NCI-H1105 (cell line): Measurements from ENCODE around the gene CASP10.

Experiments
- DNase-seq: peaks from one replicate; lab custom pipeline; 2025; lab: John Stamatoyannopoulos, UW

The CASP10 gene

DNA sequence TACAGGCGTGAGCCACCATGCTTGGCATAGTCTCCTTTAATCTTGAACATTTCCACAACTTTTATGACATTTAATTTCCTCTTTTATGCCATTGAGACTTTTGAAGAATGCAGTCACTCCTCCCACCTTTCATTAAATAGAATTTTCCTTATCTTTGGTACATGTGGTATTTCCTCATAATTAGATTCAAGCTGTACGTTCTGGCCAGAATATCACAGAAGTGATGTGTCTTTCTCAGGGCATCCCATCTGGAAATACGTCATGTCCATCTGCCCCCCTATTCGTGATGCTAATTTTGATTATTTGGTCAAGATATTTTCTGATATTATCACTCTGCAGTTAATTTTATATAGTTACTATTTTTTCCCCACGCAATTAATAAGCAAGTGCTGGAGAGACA, 16.9 kb downstream of the CASP10 start:
- DNase-seq, result no peak

DNA sequence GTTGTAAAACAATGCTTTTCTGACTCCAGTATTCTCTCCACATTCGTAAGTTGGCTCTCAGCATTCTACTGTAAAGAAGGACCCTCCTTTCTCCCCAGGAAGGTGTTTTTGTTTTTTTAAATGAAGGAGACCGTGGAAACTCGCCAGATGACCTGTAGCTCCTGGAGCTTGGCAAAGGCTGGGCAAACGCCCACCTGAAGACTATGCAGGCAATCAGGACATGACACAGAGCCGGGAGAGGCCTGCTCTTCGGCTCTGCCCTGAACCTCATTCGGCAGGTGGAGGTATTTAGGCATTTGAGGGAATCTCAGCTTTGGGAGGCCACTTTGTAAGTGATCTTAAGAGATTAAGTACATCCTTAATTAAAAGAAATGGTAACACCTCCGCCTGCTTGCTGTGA, 17.4 kb downstream of the CASP10 start:
- no peak for DNase-seq

DNA sequence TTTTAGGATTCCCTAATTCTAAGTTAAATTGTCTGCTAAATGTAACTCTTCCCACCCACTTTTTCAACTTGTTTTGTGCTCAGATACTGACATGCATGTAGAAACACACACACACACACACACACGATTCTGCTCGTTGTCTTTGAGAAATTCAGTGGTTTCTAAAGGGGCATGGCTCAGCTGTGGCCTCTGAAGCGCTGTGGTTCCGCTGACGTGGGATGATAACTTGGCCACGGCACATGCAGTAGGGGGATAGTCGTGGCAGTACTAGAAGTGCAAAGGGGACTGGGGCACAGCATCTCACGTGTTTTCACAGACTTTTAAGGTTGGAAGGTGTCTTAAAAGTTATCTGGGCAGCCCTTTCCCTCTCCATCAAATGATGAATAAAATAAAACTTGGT, 18.4 kb downstream of the CASP10 start:
- no peak for DNase-seq

DNA sequence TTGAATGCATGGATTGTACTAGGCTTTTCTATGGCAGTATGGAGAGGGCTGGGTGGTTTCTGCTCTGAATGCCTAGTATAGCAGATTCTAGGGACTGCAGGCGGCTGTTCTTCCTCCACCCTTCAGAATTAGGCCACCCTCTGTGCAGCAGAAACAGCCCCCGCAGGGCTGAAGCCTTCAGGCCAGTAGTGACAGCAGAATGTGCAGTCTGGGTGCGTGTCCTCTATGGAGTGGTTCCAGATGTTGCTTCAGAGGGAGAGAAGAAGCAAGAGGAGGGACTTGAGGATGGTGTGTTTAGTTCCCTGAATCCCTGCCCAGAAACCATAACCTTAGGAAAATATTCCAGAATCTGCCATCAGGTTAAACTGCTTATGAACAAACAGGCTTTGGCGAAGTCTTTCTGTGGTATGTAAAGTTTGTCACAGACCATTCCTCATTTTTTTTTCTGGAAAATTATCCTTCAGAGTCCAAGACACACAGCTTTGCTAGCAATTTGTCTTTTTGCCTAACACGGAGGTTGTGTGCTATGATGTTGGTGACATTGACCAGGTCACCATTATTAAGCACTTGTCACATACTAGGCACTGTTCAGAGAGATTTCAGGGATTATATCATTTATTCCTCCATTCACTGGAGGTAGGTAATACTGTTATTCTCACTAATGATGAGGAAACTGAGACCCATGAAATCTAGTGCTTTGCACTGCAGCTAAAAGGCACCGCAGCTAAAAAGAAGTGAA, 21.1 kb downstream of the CASP10 start:
- DNase-seq, result no peak

DNA sequence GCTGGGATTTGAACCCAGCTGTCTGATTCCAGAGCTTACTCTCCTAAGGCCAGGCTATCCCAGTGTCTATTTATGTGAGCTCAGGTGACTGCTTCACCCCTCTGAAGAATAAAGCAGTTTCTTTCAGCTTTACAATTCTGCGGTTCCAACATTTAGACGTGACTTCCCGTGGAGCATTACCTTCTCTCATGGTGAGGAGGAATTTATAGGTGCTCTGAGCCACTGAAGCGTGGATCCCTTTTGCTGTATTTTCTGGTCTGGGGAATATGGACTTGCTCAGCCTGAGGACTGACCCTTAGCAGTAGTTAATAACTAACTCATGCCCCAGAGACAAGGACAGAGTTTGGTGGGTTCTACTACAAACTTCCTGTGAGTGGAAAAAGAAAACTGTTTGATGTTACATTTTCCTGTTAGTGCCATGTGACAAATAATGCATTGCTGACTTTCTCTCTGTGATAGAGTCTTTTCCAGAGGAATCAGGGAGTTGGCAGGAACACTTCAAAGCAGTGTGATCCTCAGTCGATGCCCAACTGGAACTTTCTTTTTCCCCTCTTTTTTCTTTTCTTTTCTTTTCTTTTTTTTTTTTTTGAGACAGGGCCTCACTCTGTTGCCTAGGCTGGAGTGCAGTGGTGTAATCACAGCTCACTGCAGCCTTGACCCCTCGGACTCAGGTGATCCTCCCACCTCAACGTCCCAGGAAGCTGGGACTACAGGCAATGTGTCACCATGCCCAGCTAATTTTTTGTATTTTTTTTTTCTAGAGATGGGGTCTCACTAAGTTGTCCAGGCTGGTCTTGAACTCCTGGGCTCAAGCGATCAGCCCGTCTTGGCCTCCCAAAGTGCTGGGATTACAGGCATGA, 21.9 kb downstream of the CASP10 start:
- no peak for DNase-seq

DNA sequence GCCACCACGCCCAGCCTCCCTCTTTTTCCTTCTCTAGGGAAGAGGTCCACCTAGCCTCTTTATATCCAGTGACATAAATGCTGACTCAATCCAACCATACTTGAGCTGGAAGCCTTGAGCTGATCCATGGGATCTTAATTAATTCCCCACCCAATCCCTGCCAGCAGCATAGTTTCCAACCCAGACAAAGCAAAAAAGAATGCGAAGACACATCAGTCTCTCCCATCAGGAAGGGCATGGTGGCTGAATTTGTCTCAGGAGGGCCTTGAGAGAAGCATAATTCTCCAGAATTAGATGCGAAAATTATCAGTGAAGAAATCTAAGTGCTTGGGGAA, 22.5 kb downstream of the CASP10 start:
- DNase-seq, result no peak

DNA sequence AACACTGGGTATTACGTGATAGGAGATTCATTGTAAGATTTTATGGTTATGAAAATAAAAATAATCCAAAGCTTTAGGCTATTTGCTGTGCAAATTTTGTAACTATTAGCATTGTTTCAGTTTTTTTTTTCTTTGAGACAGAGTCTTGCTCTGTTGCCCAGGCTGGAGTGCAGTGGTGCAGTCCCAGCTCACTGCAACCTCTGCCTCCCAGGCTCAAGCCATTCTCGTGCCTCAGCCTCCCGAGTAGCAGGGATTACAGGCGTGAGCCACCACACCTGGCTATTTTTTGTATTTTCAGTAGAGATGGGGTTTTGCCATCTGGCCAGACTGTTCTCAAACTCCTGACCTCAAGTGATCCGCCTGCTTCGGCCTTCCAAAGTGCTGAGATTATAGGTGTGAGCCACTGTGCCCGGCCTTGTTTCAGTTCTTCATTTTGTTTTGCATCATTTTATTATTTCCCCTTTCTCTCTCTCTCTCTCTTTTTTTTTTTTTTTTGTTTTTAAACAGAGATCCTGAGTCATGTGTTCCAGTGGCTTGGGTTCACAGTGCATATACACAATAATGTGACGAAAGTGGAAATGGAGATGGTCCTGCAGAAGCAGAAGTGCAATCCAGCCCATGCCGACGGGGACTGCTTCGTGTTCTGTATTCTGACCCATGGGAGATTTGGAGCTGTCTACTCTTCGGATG, 25.8 kb downstream of the CASP10 start:
- no peak for DNase-seq

DNA sequence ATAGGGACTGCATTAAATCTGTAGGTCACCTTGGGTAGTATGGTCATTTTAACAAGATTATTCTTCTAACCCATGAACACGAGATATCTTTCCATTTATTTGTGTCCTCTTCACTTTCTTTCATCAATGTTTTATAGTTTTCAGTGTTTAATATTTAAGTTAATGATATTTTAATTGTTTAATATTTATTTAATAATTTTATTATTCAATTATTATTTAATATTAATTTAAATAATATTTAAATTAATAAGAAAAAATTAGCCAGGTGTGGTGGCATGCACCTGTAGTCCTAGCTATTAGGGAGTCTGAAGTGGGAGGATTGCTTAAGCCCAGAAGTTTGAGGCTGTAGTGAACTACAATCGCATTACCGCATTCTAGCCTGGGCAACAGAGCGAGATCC, 33.0 kb downstream of the CASP10 start:
- DNase-seq, result no peak

DNA sequence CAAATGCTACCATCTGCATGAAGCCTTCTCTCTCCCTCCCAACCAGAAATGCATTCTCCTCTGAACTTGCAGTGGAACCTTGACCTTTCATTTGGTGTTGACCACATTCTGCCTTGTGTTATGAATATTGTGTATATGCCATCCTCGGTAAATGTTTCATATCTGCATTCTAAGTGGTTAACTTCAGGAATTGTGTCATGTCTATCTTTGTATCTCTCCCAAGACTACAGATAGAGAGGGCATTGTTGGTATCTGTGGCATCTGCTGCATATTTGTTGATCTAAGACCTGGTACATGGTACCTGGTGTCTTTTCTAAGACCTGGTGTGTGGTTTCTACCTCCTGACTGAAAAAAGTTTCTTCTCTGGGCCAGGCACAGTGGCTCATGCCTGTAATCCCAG, 34.0 kb downstream of the CASP10 start:
- no peak for DNase-seq

DNA sequence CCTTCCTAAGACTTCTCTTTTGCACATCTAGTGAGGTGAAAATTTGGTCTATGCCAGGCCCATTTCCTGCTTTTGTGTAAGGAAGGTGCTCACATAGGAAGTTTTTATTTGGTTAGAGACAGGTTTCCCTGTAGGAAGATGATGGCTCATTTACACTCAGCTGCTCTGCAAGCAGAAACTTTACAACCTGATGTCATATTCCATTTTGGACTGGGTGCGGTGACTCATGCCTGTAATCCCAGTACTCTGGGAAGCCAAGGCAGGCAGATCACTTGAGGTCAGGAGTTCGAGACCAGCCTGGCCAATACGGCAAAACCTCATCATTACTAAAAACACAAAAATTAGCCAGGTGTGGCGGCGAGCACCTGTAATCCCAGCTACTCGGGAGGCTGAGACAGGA, 35.8 kb downstream of the CASP10 start:
- DNase-seq, result no peak

DNA sequence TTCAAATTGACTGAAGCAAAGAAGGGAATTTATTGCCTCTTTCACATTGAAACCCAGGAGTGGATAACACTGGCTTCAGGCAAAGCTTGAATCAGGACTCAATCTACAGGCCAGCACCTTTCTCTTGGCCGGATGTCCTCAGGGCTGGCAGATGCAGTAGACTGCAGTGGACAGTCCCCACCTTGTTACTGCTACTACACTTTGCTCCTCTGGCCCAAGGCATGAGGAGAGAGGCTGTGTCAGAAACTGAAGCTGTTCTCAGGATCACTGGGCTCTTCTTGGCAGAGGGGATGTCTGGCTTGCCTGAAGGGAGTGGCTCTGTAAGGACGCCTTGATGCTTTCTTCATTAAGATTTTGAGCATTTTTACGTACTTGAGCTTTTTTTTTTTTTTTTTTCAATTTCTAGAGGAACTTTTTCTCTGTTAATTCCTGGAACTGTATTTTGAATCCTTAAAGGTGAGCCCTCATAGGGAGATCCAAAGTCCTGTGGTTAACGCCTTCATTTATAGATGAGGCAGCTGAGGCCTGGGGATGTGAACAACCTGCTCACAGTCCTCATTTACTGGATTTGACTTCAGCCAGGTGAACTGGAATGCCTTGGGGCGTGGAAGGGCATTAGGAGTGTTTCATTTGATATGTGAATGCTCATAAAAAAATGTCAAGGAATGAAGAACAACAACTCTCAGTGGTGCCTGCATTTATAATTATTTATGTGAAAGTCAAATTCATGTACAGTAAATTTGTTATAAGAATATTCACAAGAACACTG, 36.6 kb downstream of the CASP10 start:
- DNase-seq, result no peak

DNA sequence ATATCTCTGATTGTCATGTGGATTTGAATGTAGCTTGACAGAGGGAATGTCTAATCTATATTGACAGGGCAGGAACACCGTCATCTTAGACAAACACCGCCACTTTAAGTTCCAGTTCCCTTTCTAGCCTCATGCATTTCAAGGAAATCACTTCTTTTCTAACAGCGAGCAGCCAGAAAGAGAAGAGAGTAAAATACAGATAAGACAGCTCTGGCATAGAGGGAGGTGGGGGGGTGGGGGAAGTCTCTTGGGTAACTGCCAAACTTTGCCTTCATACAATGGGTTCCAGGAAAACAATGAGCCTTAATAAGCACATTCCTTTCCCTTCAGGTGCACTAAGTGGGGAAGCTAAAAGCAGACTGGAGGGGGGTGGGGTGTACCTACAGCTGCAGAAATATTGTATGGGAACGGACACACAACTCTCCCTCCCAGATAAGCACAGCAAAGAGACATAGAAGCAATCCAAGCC, 37.2 kb downstream of the CASP10 start:
- peak; percentile 45 for DNase-seq

DNA sequence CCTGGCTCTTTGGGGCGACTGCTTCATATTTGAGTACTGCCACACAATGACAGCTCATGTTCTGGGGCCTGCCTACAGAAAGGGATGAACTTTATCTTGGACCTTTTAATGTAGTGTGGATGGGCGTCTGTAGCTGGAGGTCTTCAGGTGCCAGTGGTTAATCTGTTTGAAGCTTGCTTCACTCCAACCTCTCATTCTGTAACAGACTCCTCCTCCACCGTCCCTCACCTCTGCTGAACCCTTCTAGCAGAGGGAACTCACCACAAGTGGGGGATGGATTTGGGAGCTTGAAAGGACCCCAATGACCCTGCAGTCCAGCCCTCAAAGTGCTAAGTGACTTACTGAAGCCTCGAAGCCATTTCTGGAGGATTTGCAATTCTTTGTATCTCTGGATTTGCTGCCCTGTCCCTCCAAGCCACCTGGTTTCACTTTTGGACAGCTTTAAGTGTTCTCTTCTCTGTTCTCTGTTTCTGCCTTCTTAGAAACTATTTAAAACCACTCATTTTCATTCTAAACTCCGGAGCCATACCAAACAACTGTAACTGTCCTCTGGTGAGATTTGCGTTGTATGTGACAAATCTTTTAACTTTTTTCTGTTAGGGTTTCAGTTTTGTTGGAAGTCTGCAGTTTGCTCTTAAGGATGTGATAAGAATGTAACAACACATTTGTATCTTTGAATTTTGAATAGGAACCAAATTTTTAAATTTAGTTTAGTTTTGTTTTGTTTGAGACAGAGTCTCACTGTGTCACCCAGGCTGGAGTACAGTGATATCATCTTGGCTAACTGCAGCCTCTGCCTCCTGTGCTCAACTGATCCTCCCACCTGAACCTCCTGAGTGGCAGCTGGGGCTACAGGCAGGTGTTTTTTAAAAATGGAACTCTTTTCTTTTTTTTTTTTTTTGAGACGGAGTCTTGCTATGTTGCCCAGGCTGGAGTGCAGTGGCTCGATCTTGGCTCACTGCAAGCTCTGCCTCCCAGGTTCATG, 40.4 kb downstream of the CASP10 start:
- no peak for DNase-seq

DNA sequence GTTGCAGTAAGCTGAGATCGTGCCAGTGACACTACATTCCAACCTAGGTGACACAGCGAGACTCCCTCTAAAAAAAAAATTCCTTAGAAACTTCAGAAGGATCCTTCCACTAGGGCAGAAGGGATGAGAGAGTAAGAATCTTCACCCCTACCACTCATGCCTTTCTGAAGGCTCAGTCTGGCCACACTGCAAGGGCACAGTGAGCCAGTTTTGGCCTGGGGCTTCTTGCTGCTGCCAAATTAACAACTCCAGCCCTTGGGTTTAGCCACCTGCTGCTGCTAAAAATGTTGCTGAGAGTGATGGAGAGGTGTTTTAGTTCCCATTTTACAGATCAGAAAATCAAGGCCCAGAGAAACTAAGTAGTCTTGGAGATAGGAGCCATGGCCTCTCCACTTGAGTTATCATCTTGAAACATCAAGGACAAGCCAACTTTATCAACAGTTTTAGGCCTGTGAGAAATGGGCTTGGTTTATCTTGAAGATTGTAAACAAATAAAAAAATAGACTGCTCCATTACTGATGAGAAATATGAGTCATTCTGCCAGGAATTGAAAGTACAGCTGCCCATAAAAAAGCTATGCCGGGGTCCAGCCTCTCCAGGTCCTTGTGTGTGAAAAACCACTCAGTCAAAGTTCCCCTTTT, 45.5 kb downstream of the CASP10 start:
- no peak for DNase-seq

DNA sequence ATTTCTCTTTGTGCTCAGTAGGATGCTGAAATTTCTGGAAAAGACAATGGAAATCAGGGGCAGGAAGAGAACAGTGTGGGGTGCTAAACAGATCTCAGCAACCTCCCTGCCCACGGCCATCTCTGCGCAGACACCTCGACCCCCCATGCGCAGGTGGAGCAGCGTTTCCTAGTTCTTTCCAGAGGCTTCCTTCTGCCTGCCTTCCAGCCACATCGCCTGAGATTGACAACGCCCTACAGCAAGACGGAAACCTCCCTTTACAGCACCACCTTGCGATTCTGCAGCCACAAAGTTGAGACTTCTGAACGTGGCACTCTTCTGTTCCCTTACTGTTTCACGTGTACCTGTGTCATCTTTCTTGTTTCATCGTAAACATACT, 46.0 kb downstream of the CASP10 start:
- no peak for DNase-seq

DNA sequence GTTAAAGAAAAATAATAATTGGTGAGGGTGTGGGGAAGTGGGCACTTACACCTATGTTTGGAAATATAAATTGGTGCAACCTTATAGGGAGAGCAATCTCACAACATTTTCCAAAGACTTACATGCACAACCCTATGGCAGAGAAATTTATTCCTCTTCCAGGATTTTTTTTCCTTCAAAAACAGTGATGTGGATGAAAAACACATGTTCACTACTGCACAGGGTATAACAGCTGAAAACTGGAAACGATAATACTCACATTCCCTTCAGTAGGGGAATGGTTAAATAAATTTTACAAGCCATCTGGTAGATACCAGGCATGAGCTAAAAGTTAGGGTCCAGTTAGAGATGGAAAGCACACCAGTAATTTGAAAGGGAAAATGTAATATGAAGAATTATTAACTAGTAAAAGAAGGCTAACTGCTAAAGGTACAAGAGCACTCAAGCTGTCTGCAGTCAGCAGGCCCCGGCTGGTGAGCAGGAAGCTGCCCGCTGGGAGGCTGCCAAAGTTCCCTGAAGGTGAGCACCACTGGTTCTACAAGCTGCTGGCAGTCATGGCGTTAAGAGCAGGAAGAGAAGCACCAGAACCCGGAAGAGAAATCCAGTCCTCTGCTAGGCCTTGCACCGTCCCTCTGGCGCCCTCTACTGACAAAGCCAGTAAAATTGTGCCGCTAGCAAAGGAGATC, 49.0 kb downstream of the CASP10 start:
- DNase-seq, result peak; percentile 79

DNA sequence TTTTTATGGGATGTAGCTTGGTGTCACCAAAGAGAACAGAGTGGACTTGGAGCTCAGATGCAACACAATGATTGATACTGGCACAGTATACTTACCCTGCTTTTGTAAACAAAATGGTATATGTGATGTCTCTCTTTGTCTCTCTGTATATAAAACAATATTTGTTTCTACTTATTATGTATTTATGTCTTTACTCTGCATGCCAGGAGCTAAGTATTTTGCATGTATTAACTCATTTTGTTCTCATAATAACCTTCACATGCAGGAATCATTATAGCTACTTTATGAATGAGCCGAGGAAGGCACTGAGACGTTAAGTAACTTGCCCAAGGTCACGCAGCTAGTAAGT, 49.5 kb downstream of the CASP10 start:
- no peak for DNase-seq

DNA sequence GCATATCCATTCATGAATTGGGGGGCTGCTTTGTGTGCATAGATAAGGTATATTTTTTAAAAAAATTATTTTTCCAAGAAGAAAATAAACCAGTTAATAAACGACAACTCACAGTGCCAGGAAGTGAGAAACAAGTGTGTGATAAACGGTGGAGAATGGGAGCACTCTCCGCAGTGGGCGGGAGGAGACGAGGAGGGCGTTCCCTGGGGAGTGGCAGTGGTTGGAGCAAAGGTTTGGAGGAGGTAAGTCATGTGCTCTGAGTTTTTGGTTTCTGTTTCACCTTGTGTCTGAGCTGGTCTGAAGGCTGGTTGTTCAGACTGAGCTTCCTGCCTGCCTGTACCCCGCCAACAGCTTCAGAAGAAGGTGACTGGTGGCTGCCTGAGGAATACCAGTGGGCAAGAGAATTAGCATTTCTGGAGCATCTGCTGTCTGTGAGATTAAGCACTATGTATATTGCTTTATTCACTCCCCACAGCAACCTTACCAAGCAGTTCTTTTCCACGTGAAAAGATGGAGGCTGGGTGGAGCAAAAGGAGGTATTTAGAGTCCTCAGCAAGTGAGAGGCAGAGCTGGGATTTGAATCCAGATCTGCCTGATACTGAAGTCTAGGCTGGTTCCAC, 50.4 kb downstream of the CASP10 start:
- DNase-seq, result peak; percentile 89
